ENCODE data around the gene SYNE4. TPM values are rescaled to one million over a fixed set of nuclear protein-coding genes. Genes with fewer than 3 reads are reported as not detected.
A peak's percentile ranks its signal among the peaks of the same experiment; 100 is the strongest.

The SYNE4 gene
- total RNA-seq, 2 experiments from 2014 or later: 2.7 to 4.5 TPM

GRCh38 chr19:35996777-35997176, 11.8 kb downstream of the SYNE4 start:
- Histone ChIP-seq H3K36me3 (ENCODE audit: insufficient read depth, low read length) (peaks cover 26% of the 10 kb centered on the region), H3K4me1 (ENCODE audit: insufficient read depth, low read length, poor library complexity, severe bottlenecking) (peaks cover 16% of the 10 kb centered on the region), H2AFZ (ENCODE audit: low read length) (no peak overlapping the region), H3K9me3 (ENCODE audit: low read length) (no peaks in the 10 kb centered on the region), H3K4me2 (ENCODE audit: low read length) (peak overlapping the region; percentile 94), H3K4me3 (ENCODE audit: low read depth, low read length, poor library complexity, severe bottlenecking) (peak overlapping the region; percentile 89), H3K27ac (ENCODE audit: low read depth, low read length, poor library complexity, severe bottlenecking) (no peak overlapping the region), H4K20me1 (ENCODE audit: insufficient read depth, low read length) (0 out of 2 replicates have a peak, but pooled peaks cover 4% of the 10 kb centered on the region), H3K79me2 (ENCODE audit: insufficient read depth, low read depth, low read length) (peaks cover 22% of the 10 kb centered on the region), H3K9me2 (ENCODE audit: insufficient read depth, low read length) (no peaks in the 10 kb centered on the region)
- ChIA-PET POLR2A (no interaction called here), CTCF (ENCODE audit: unreplicated experiment) (no interaction called here)
- TF ChIP-seq EZH2phosphoT487 (IDR thresholded peaks at IDR 0.05; ENCODE audit: borderline replicate concordance, low read depth, low read length): no peak
- no peak for TF ChIP-seq CTCF (conservative IDR thresholded peaks at IDR 0.05; ENCODE audit: low read length)
- intact Hi-C loops (cut with micrococcal nuclease; ENCODE audit: unreplicated experiment): no loop called here
- BruUV-seq (replicated peaks): no TSS peak
- no peak for DNase-seq (ENCODE audit: low spot score)

GRCh38 chr19:35995048-35995993, 13.3 kb downstream of the SYNE4 start, which contains the start of gene SDHAF1:
SDHAF1 (plus strand) TSS chr19:35995188; CDS start chr19:35995275, 87 bp downstream.
- Histone ChIP-seq H3K79me2 (ENCODE audit: insufficient read depth, low read depth, low read length) (peaks cover 18% of the 10 kb centered on the region), H3K4me3 (ENCODE audit: low read depth, low read length, poor library complexity, severe bottlenecking) (peak within 1 kb of the TSS; percentile 89), H4K20me1 (ENCODE audit: insufficient read depth, low read length) (no peaks in the 10 kb centered on the region), H3K4me2 (ENCODE audit: low read length) (peak within 1 kb of the TSS; percentile 94), H3K27ac (ENCODE audit: low read depth, low read length, poor library complexity, severe bottlenecking) (peak within 1 kb of the TSS; percentile 53), H3K9me2 (ENCODE audit: insufficient read depth, low read length) (no peaks in the 10 kb centered on the region), H3K36me3 (ENCODE audit: insufficient read depth, low read length) (peaks cover 16% of the 10 kb centered on the region; the same call in 1 of the 2 replicates), H2AFZ (ENCODE audit: low read length) (peak within 1 kb of the TSS; percentile 28; the same call in 1 of the 2 replicates), H3K4me1 (ENCODE audit: insufficient read depth, low read length, poor library complexity, severe bottlenecking) (peaks cover 16% of the 10 kb centered on the region), H3K9me3 (ENCODE audit: low read length) (no peaks in the 10 kb centered on the region)
- peak; percentile 96 for DNase-seq (ENCODE audit: low spot score)
- CTCF ChIA-PET (ENCODE audit: unreplicated experiment): no interaction called here
- BruUV-seq (replicated peaks): no TSS peak
- intact Hi-C loops (cut with micrococcal nuclease; ENCODE audit: unreplicated experiment): loop anchor here (1.0 kb wide), 1 partner anchor 59 kb away; the partner anchor contains the start of genes THAP8 and WDR62
- POLR2A ChIA-PET: interaction anchor here (0.6 kb wide), 1 partner anchor 19 kb away, joined by 4 read pairs; the partner anchor contains the start of gene ALKBH6
- TF ChIP-seq EZH2phosphoT487 (IDR thresholded peaks at IDR 0.05; ENCODE audit: borderline replicate concordance, low read depth, low read length): no peak
- peak; percentile 32; the same call in 1 of the 2 replicates for TF ChIP-seq CTCF (conservative IDR thresholded peaks at IDR 0.05; ENCODE audit: low read length)
